Karpas-422 (cell line): ENCODE data around the gene SVOP. TPM values are rescaled to one million over a fixed set of nuclear protein-coding genes. Genes with fewer than 3 reads are reported as not detected.

Experiments
- DNase-seq: peaks from one replicate; pipeline ENCODE4 v3.0.0-alpha.2; 2015
- H2AFZ ChIP-seq: fragments of 200-600 bp; sonication (generic); 2 replicates; pipeline ENCODE4 v1.6.1; 2014; ENCODE audit warnings: antibody characterized with exemption, low read length, mixed read lengths
- H3K27ac ChIP-seq: fragments of 200-600 bp; sonication (generic); 2 replicates; pipeline ENCODE4 v1.5.1; 2014; ENCODE audit warnings: mild to moderate bottlenecking, low read length, moderate library complexity
- H3K27me3 ChIP-seq: fragments of 200-600 bp; sonication (generic); 2 replicates; pipeline ENCODE4 v1.6.1; 2014; ENCODE audit warnings: low read length, mixed read lengths
- H3K36me3 ChIP-seq: fragments of 200-600 bp; sonication (generic); 2 replicates; pipeline ENCODE4 v1.6.1; 2014; ENCODE audit warnings: low read length, mixed read lengths; ENCODE audit not compliant: insufficient read depth
- H3K4me1 ChIP-seq: fragments of 200-600 bp; sonication (generic); 2 replicates; pipeline ENCODE4 v1.6.1; 2014; ENCODE audit warnings: mild to moderate bottlenecking, low read length, mixed read lengths
- H3K4me2 ChIP-seq: fragments of 200-600 bp; sonication (generic); 2 replicates; pipeline ENCODE4 v1.6.1; 2014; ENCODE audit warnings: low read length, low read depth, mild to moderate bottlenecking; ENCODE audit not compliant: poor library complexity, severe bottlenecking
- H3K4me3 ChIP-seq: fragments of 200-600 bp; sonication (generic); 2 replicates; pipeline ENCODE4 v1.5.1; 2014; ENCODE audit warnings: mild to moderate bottlenecking, antibody characterized with exemption, low read length, mixed read lengths
- H3K79me2 ChIP-seq: fragments of 200-600 bp; sonication (generic); 2 replicates; pipeline ENCODE4 v1.6.1; 2014; ENCODE audit warnings: mild to moderate bottlenecking, low read length, mixed read lengths
- H3K9ac ChIP-seq: fragments of 200-600 bp; sonication (generic); 2 replicates; pipeline ENCODE4 v1.6.0; 2014; ENCODE audit warnings: low read length
- H3K9me2 ChIP-seq: fragments of 200-600 bp; sonication (generic), shearing (Covaris generic); replicated peaks from 2 replicates; pipeline ENCODE4 v1.6.0; 2014; ENCODE audit warnings: mild to moderate bottlenecking, low read length, moderate library complexity; ENCODE audit not compliant: insufficient read depth
- H3K9me3 ChIP-seq: fragments of 300-700, 200-600 bp; sonication (generic); 2 replicates; pipeline ENCODE4 v1.6.1; 2014; ENCODE audit warnings: low read length, mixed read lengths
- H4K20me1 ChIP-seq: fragments of 200-600 bp; sonication (generic); 2 replicates; pipeline ENCODE4 v1.6.1; 2014; ENCODE audit warnings: mild to moderate bottlenecking, antibody characterized with exemption, low read length, low read depth; ENCODE audit not compliant: insufficient read depth
- total RNA-seq: library from RNA; depleted of rRNA; stranded (reverse); fragments of >200 nt; shearing (Covaris generic); gene quantifications from 2 replicates; pipeline ENCODE4 v1.2.3, GENCODE V29; 2014; ENCODE audit warnings: low replicate concordance

The SVOP gene
- total RNA-seq, 1 experiment from 2014 or later: not detected

DNA sequence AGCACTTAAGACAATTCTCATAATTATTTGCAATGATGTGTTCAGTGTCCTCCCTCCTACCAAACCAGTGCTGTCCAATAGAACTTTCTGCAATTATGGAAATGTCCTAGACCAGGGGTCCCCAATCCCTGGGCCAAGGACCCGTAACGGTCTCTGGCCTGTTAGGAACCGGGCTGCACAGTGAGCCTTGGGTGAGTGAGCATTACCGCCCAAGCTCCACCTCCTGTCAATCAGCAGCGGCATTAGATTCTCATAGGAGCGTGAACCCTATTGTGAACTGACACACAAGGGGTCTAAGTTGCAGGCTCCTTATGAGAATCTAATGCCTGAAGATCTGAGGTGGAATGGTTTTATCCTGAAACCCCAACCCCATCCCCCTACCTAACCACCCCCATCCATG lies 3.9 kb downstream of the SVOP start:
- Histone ChIP-seq H3K27ac (no peak overlapping the region), H3K4me1 (0 out of 2 replicates have a peak, but pooled peaks cover 3% of the 10 kb centered on the region), H3K4me2 (no peak overlapping the region), H3K27me3 (no peaks in the 10 kb centered on the region), H3K79me2 (no peaks in the 10 kb centered on the region), H4K20me1 (no peaks in the 10 kb centered on the region), H3K9me3 (no peaks in the 10 kb centered on the region), H3K4me3 (no peak overlapping the region), H2AFZ (no peak overlapping the region), H3K9me2 (no peaks in the 10 kb centered on the region), H3K36me3 (no peaks in the 10 kb centered on the region), H3K9ac (no peak overlapping the region)
- DNase-seq: no peak

DNA sequence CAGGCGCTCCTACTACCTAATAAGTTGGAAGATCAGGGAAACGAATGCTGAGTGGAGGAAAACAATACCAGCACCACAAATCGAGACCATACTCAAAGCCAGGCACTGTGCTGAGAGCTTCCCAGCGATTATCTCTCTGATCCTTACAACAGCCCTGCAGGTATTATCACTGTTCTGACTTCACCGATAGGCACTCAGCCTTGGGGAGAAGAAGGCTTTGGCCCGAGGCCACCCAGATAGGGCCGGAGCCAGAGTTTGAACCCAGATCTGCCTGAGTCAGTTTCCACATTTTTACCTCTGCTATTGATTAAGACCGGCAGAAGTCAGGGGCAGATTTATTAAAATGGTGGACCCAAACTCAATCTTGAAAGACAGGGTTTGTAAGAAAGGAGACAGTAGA lies 4.9 kb downstream of the SVOP start:
- Histone ChIP-seq H3K9me2 (no peaks in the 10 kb centered on the region), H3K4me1 (0 out of 2 replicates have a peak, but pooled peaks cover 3% of the 10 kb centered on the region), H4K20me1 (no peaks in the 10 kb centered on the region), H3K36me3 (no peaks in the 10 kb centered on the region), H3K27me3 (no peaks in the 10 kb centered on the region), H3K9ac (no peak overlapping the region), H3K4me3 (no peak overlapping the region), H3K4me2 (no peak overlapping the region), H3K27ac (no peak overlapping the region), H3K9me3 (no peaks in the 10 kb centered on the region), H2AFZ (no peak overlapping the region), H3K79me2 (no peaks in the 10 kb centered on the region)
- no peak for DNase-seq

DNA sequence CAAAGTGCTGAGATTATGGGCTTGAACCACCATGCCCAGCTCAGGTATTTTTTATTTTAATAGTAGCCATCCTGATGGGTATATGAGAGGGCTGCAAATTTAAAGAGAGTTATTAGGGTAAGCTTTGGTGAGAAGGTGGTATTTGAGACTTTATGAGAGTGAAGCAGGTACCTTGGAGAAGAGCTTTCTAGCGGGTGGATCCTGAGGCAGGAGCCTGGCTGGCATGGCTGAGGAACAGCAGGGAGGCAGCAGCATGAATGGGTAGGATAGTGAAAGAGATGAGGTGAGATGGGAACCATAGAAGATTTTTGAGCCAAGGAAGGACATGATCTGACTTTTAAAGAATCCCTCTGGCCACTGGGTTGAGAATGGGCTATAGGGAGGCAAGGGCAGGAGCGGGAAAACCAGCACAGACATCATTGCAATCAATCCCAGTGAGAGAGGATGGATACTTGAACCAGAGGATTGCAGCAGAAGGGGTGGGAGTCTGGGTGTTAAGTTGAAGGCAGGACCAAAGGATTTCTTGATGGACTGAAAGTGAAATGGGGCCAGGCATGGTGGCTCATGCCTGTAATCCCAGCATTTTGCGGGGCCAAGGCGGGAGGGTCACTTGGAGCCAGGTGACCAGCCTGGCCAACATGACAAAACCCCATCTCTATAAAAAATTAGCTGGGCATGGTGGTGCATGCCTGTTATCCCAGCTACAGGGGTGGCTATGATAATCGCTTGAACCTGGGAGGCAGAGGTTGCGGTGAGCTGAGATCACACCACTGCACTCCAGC lies 5.7 kb downstream of the SVOP start:
- no peaks in the 10 kb centered on the region for H4K20me1 ChIP-seq
- no peaks in the 10 kb centered on the region for H3K9me3 ChIP-seq
- H3K27ac ChIP-seq: no peak overlapping the region
- H3K4me2 ChIP-seq: no peak overlapping the region
- no peak for DNase-seq
- H3K9me2 ChIP-seq: no peaks in the 10 kb centered on the region
- H3K79me2 ChIP-seq: no peaks in the 10 kb centered on the region
- H3K9ac ChIP-seq: no peak overlapping the region
- peaks cover 2% of the 10 kb centered on the region; the same call in 1 of the 2 replicates for H3K4me1 ChIP-seq
- H3K36me3 ChIP-seq: no peaks in the 10 kb centered on the region
- H2AFZ ChIP-seq: no peak overlapping the region
- no peaks in the 10 kb centered on the region for H3K27me3 ChIP-seq
- H3K4me3 ChIP-seq: no peak overlapping the region

DNA sequence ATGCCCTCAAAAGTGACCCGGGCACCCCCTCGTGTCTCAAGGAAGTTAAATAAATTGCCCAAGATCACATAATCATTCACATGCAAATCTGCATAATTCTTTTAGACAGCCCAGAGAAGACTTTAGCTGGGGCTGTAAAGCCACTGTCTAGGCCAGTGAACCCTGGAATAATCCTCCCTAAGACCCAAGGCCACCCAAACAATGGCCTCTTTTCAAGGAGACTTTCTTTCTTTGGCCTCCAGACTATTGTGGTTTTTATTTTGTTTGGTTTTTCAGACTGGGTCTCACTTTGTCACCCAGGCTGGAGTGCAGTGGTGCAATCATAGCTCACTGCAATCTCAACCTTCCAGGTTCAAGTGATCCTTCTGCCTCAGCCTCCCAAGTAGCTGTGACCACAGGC lies 10.6 kb downstream of the SVOP start:
- no peak overlapping the region for H3K27ac ChIP-seq
- H2AFZ ChIP-seq: no peak overlapping the region
- peaks cover 3% of the 10 kb centered on the region; the same call in 1 of the 2 replicates for H3K4me1 ChIP-seq
- H3K4me2 ChIP-seq: no peak overlapping the region
- H3K9ac ChIP-seq: no peak overlapping the region
- H3K36me3 ChIP-seq: no peaks in the 10 kb centered on the region
- H3K9me2 ChIP-seq: no peaks in the 10 kb centered on the region
- H3K27me3 ChIP-seq: no peaks in the 10 kb centered on the region
- no peaks in the 10 kb centered on the region for H3K9me3 ChIP-seq
- no peak overlapping the region for H3K4me3 ChIP-seq
- no peaks in the 10 kb centered on the region for H4K20me1 ChIP-seq
- no peaks in the 10 kb centered on the region for H3K79me2 ChIP-seq
- no peak for DNase-seq

DNA sequence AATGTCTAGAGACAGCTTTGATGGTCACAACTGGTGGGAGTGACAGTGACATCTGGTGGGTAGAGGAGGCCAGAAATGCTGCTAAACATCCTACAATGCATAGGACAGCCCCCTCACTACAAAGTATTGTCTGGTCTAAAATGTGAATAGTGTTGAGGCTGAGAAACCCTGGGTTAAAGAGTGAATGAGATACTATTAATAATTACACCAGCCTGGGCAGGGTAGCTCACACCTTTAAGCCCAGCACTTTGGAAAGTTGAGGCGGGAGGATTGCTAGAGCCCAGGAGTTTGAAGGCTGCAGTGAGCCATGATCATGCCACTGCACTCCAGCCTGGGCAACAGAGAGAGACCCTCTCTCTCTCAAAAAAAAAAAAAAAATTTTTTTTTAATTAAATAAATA lies 11.1 kb downstream of the SVOP start:
- H3K27me3 ChIP-seq: no peaks in the 10 kb centered on the region
- no peaks in the 10 kb centered on the region for H3K9me3 ChIP-seq
- DNase-seq: no peak
- H3K27ac ChIP-seq: no peak overlapping the region
- H2AFZ ChIP-seq: no peak overlapping the region
- no peaks in the 10 kb centered on the region for H3K79me2 ChIP-seq
- H3K4me2 ChIP-seq: no peak overlapping the region
- no peaks in the 10 kb centered on the region for H3K9me2 ChIP-seq
- H3K36me3 ChIP-seq: no peaks in the 10 kb centered on the region
- H3K9ac ChIP-seq: no peak overlapping the region
- H3K4me3 ChIP-seq: no peak overlapping the region
- no peaks in the 10 kb centered on the region for H4K20me1 ChIP-seq
- H3K4me1 ChIP-seq: peaks cover 3% of the 10 kb centered on the region; the same call in 1 of the 2 replicates

DNA sequence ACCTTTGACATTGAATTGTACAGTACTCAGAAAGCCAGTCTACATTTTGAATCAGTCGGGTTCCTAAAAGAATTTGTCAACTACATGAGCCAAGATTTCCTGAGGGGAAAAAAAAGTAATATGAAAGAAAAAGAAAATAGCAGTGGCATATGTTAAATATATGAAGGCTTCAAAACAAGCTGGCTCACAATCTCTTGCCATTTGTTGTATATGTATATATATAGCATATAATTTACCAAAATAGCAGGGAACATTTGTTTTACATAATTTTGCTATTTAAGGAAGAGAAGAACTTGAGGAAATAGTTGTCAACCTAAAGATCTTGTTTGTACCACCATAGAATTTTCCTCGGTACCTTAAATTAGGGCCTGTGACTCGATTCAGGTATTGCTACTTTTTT lies 16.9 kb downstream of the SVOP start:
- no peak for DNase-seq
- H3K79me2 ChIP-seq: no peaks in the 10 kb centered on the region
- no peaks in the 10 kb centered on the region for H3K9me2 ChIP-seq
- H3K4me3 ChIP-seq: no peak overlapping the region
- no peaks in the 10 kb centered on the region for H3K9me3 ChIP-seq
- H4K20me1 ChIP-seq: no peaks in the 10 kb centered on the region
- H2AFZ ChIP-seq: no peak overlapping the region
- no peaks in the 10 kb centered on the region for H3K36me3 ChIP-seq
- no peaks in the 10 kb centered on the region for H3K27me3 ChIP-seq
- H3K27ac ChIP-seq: no peak overlapping the region
- no peak overlapping the region for H3K4me2 ChIP-seq
- no peak overlapping the region for H3K9ac ChIP-seq
- H3K4me1 ChIP-seq: no peaks in the 10 kb centered on the region

DNA sequence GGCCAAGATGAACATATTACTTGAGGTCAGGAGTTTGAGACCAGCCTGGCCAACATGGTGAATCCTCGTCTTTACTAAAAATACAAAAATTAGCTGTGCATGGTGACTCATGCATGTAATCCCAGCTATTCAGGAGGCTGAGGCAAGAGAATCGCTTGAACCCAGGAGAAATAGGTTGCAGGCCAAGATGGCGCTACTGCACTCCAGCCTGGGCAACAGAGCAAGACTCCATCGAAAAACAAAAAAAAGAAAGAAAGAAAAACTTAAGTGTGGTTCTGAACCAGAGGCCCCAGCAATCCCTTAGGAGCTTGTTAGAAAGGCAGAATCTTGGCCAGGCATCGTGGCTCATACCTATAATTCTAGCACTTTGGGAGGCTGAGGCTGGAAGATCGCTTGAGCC lies 24.5 kb downstream of the SVOP start:
- no peaks in the 10 kb centered on the region for H4K20me1 ChIP-seq
- H3K9ac ChIP-seq: no peak overlapping the region
- DNase-seq: no peak
- no peaks in the 10 kb centered on the region for H3K9me3 ChIP-seq
- H2AFZ ChIP-seq: no peak overlapping the region
- H3K4me2 ChIP-seq: no peak overlapping the region
- H3K27ac ChIP-seq: no peak overlapping the region
- H3K4me1 ChIP-seq: no peaks in the 10 kb centered on the region
- no peaks in the 10 kb centered on the region for H3K36me3 ChIP-seq
- no peaks in the 10 kb centered on the region for H3K9me2 ChIP-seq
- no peaks in the 10 kb centered on the region for H3K27me3 ChIP-seq
- H3K4me3 ChIP-seq: no peak overlapping the region
- no peaks in the 10 kb centered on the region for H3K79me2 ChIP-seq

DNA sequence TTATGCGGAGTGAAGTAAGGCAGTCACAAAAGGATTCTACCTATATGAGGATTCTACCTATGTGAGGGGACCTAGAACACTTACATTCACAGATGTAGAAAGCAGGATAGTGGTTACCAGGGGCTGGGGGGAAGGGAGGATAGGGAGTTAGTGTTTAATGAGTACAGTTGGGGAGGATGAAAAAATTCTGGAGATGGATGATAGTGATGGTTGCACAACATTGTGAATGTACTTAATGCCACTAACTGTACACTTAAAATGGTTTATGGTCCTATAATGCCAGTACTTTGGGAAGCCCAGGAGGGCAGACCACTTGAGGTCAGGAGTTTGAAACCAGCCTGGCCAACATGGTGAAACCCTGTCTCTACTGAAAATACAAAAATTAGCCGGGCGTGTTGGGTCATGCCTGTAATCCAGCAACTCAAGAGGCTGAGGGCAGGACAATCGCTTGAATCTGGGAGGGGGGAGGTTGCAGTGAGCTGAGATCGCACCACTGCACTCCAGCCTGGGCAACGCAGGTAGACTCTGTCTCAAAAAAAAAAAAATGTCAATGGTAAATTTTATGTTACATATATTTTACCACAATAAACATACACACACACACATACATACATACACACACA lies 25.4 kb downstream of the SVOP start:
- Histone ChIP-seq H3K27ac (no peak overlapping the region), H4K20me1 (no peaks in the 10 kb centered on the region), H3K36me3 (no peaks in the 10 kb centered on the region), H3K79me2 (no peaks in the 10 kb centered on the region), H3K9ac (no peak overlapping the region), H2AFZ (no peak overlapping the region), H3K4me1 (no peaks in the 10 kb centered on the region), H3K4me2 (no peak overlapping the region), H3K9me3 (no peaks in the 10 kb centered on the region), H3K27me3 (no peaks in the 10 kb centered on the region), H3K9me2 (no peaks in the 10 kb centered on the region), H3K4me3 (no peak overlapping the region)
- no peak for DNase-seq
